Temporal lobe (tissue), 1 donor: ENCODE measurements around the gene MFSD6L. TPM values are rescaled to one million over a fixed set of nuclear protein-coding genes. Genes with fewer than 3 reads are reported as not detected.

Experiments
- total RNA-seq: library from RNA; depleted of rRNA; stranded (reverse); fragments of >200 nt; gene quantifications from one replicate; pipeline ENCODE4 v1.2.3, GENCODE V29; 2014

The MFSD6L gene
- total RNA-seq, 1 donor from 2014 or later = not detected

Other genes starting within 250 kb of the MFSD6L start
- gene MYH10, start 168.6 kb downstream of the MFSD6L start, total RNA-seq = 107 TPM
- not detected for gene CCDC42, start 54.5 kb downstream of the MFSD6L start, total RNA-seq
- gene SPDYE4, start 40.8 kb downstream of the MFSD6L start, total RNA-seq = not detected
- gene PIK3R6, start 68.3 kb upstream of the MFSD6L start, total RNA-seq = 1.2 TPM
- gene PIK3R5, start 166.3 kb upstream of the MFSD6L start, total RNA-seq = 0.49 TPM
- gene NTN1, start 222.1 kb upstream of the MFSD6L start, total RNA-seq = 4.4 TPM